Upper lobe of left lung (tissue), 4 donors: ENCODE data around the gene SMG7.

Source experiments
- POLR2A ChIP-seq, 4 donors: fragments of 450-650 bp; IDR thresholded peaks; one replicate each; pipeline ENCODE4 v1.5.1; 2016 to 2017; ENCODE audit warnings: antibody characterized with exemption in 4 of 4, mild to moderate bottlenecking in 2 of 4
- TF ChIP-seq, protein P1 (sequence below), 6 experiments: fragments of 450-650 bp in 4 of 6; fragments of 200-600 bp in 2 of 6; sonication (generic) in 2 of 6; IDR thresholded peaks; one replicate each; pipeline ENCODE4 v1.5.1; 2016 to 2019; ENCODE audit warnings: antibody characterized with exemption in 6 of 6

DNA sequence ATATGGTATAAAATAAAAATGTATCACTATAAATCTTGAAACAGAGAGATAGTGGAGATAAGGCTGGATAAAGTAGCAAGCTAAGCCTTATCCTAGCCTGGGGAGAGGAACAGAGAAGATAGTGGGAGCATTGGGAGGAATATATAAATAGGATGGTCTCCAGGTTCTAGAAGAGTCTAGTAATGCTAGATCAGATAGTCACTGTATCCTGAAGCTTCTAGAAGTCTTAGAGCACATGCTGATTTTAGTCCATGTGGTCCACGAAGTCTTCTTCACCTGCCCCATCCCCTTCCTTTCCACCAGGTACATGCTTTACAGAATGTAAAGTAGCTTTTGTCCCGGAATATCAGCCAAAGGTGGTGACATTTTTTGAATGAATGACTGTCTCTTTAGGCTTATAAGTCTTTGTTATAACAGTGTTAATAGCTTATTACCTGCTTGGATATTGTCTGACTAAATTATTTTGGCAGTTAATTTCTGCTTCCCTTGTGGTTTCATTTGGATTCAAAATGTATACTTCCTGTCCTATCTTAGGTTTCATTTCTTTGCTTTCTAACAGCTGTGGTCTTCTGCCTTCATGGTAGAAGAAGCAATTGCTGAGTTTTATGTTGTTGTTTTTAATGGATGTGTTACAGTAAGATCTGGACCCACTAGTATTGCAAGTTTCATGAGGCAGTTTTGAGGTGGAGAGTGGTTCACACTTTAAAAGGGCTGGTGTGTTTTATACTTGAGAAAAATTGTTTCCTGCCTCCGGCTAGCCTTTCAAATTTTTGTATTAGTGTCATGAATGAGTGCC lies 5.9 kb downstream of the SMG7 start:
- no peak for TF ChIP-seq POLR2A (IDR thresholded peaks at IDR 0.05)
- TF ChIP-seq, protein P1, sequence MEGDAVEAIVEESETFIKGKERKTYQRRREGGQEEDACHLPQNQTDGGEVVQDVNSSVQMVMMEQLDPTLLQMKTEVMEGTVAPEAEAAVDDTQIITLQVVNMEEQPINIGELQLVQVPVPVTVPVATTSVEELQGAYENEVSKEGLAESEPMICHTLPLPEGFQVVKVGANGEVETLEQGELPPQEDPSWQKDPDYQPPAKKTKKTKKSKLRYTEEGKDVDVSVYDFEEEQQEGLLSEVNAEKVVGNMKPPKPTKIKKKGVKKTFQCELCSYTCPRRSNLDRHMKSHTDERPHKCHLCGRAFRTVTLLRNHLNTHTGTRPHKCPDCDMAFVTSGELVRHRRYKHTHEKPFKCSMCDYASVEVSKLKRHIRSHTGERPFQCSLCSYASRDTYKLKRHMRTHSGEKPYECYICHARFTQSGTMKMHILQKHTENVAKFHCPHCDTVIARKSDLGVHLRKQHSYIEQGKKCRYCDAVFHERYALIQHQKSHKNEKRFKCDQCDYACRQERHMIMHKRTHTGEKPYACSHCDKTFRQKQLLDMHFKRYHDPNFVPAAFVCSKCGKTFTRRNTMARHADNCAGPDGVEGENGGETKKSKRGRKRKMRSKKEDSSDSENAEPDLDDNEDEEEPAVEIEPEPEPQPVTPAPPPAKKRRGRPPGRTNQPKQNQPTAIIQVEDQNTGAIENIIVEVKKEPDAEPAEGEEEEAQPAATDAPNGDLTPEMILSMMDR (IDR thresholded peaks at IDR 0.05), result no peak
